Naive thymus-derived CD4-positive, alpha-beta T cell (primary cell): Measurements from ENCODE around the gene AHI1. TPM values are rescaled to one million over a fixed set of nuclear protein-coding genes. Genes with fewer than 3 reads are reported as not detected.

Experiments used
- ATAC-seq: fragments of 150-1000 bp; cut with Tn5 transposase; 2 replicates; pipeline ENCODE4 v1.10.0; 2021; ENCODE audit warnings: mild to moderate bottlenecking, moderate library complexity
- CTCF ChIA-PET: fragments of 350-600 bp; sonication (Branson Sonifier 250); formaldehyde crosslinking; loops from one replicate; lab custom pipeline; 2021; ENCODE audit warnings: antibody characterized with exemption; lab: Charles Lee
- POLR2A ChIA-PET: fragments of 350-600 bp; sonication (Branson Sonifier 250); formaldehyde crosslinking; loops from one replicate; lab custom pipeline; 2021; ENCODE audit warnings: antibody characterized with exemption, inconsistent platforms; lab: Charles Lee
- DNase-seq, 9 donors: peaks; one replicate each; pipeline versions ENCODE4 v3.0.0 to v3.0.0-alpha.2; 2020 to 2022; ENCODE audit warnings: mixed read lengths in 1 of 9
- H3K27ac ChIP-seq: one replicate; pipeline ENCODE4 v1.7.0; 2013; ENCODE audit warnings: mild to moderate bottlenecking, low read depth, low read length, moderate library complexity
- H3K27me3 ChIP-seq, 2 donors: one replicate each; pipeline ENCODE4 v1.7.0; 2013; ENCODE audit warnings: low read length in 2 of 2, mild to moderate bottlenecking in 2 of 2, moderate library complexity in 2 of 2; ENCODE audit not compliant: control insufficient read depth in 2 of 2, insufficient read depth in 2 of 2
- H3K36me3 ChIP-seq, 3 experiments: 1 replicate in 2 of 3; 2 replicates in 1 of 3; pipeline ENCODE4 v1.7.0; 2013; ENCODE audit warnings: low read length in 3 of 3, mild to moderate bottlenecking in 3 of 3, moderate library complexity in 1 of 3; ENCODE audit not compliant: insufficient read depth in 3 of 3, control insufficient read depth in 2 of 3
- H3K4me1 ChIP-seq, 2 donors: one replicate each; pipeline ENCODE4 v1.7.0; 2013; ENCODE audit warnings: low read length in 2 of 2, mild to moderate bottlenecking in 2 of 2, moderate library complexity in 1 of 2; ENCODE audit not compliant: control insufficient read depth in 2 of 2, insufficient read depth in 2 of 2
- H3K4me3 ChIP-seq: 2 replicates; pipeline ENCODE4 v1.7.0; 2013; ENCODE audit warnings: mild to moderate bottlenecking, low read length
- H3K9me3 ChIP-seq, 3 experiments: 1 replicate in 2 of 3; 2 replicates in 1 of 3; pipeline ENCODE4 v1.7.0; 2013; ENCODE audit warnings: low read length in 3 of 3; ENCODE audit not compliant: control insufficient read depth in 2 of 3
- H3K27ac Mint-ChIP-seq, 9 donors: one replicate each; pipeline ENCODE4 v1.8.0; 2020 to 2022; ENCODE audit warnings: mixed read lengths in 9 of 9, mild to moderate bottlenecking in 8 of 9, moderate library complexity in 5 of 9, inconsistent platforms in 2 of 9
- H3K27me3 Mint-ChIP-seq, 5 donors: one replicate each; pipeline ENCODE4 v1.8.0; 2021 to 2022; ENCODE audit warnings: mixed read lengths in 5 of 5, mild to moderate bottlenecking in 1 of 5
- H3K36me3 Mint-ChIP-seq, 5 donors: one replicate each; pipeline ENCODE4 v1.8.0; 2020 to 2022; ENCODE audit warnings: mixed read lengths in 5 of 5, mild to moderate bottlenecking in 3 of 5, inconsistent platforms in 1 of 5
- H3K4me1 Mint-ChIP-seq, 7 donors: one replicate each; pipeline ENCODE4 v1.8.0; 2020 to 2022; ENCODE audit warnings: mixed read lengths in 7 of 7, mild to moderate bottlenecking in 3 of 7, inconsistent platforms in 1 of 7
- H3K4me3 Mint-ChIP-seq, 10 donors: one replicate each; pipeline ENCODE4 v1.8.0; 2020 to 2022; ENCODE audit warnings: mild to moderate bottlenecking in 10 of 10, mixed read lengths in 10 of 10, moderate library complexity in 6 of 10, inconsistent platforms in 2 of 10
- H3K9me3 Mint-ChIP-seq, 11 donors: one replicate each; pipeline ENCODE4 v1.8.0; 2020 to 2022; ENCODE audit warnings: mixed read lengths in 11 of 11, mild to moderate bottlenecking in 4 of 11, inconsistent platforms in 1 of 11, moderate library complexity in 1 of 11
- intact Hi-C, 2 donors: fragments of 100-400 bp; cut with micrococcal nuclease; formaldehyde crosslinking; loops; one replicate each; pipeline ENCODE4 v1.15.1; 2023
- polyA plus RNA-seq, 2 donors: library from polyadenylated mRNA; unstranded; fragments of 300-500 nt; fragmentation: Illumina TruSeq; gene quantifications; one replicate each; pipeline ENCODE4 v1.2.3, GENCODE V29; 2021
- total RNA-seq, 6 experiments: library from RNA in 5 of 6; stranded (reverse) in 5 of 6; gene quantifications; 1 replicate in 5 of 6; 2 replicates in 1 of 6; pipeline ENCODE4 v1.2.3 and lab custom pipeline; 2021 to 2026

AHI1 gene
- total and polyA plus RNA-seq, 7 experiments from 2014 or later = 1.9 to 31.3 (median 13.3) TPM

- CTCF ChIA-PET = no interaction called here
- intact Hi-C loops = no loop called here
- H3K36me3 ChIP-seq = no peaks in the 10 kb centered on the region
- Mint-ChIP-seq H3K9me3 (no peaks in the 10 kb centered on the region), H3K36me3 (peaks cover 0 to 36% (median 10%) of the 10 kb centered on the region in 5 donors), H3K27ac (no peak overlapping the region), H3K4me3 (no peak overlapping the region), H3K4me1 (no peaks in the 10 kb centered on the region), H3K27me3 (no peaks in the 10 kb centered on the region)
- POLR2A ChIA-PET = no interaction called here
- H3K4me1 ChIP-seq = no peaks in the 10 kb centered on the region
- H3K4me3 ChIP-seq = no peak overlapping the region
- no peaks in the 10 kb centered on the region for H3K27me3 ChIP-seq
- DNase-seq (no peak), ATAC-seq (no peak)
- no peaks in the 10 kb centered on the region for H3K9me3 ChIP-seq
- H3K27ac ChIP-seq = no peak overlapping the region
Observed at GRCh38 chr6:135402311-135402710, 95.2 kb downstream of the AHI1 start.

GRCh38 chr6:135397172-135397952, 100.2 kb downstream of the AHI1 start:
- Mint-ChIP-seq H3K9me3 (no peaks in the 10 kb centered on the region), H3K36me3 (peaks cover 0 to 13% (median under 1%) of the 10 kb centered on the region in 5 donors), H3K4me1 (no peaks in the 10 kb centered on the region), H3K4me3 (no peak overlapping the region), H3K27ac (no peak overlapping the region), H3K27me3 (no peaks in the 10 kb centered on the region)
- Histone ChIP-seq H3K9me3 (no peaks in the 10 kb centered on the region), H3K27me3 (no peaks in the 10 kb centered on the region), H3K4me3 (no peak overlapping the region), H3K36me3 (no peaks in the 10 kb centered on the region), H3K27ac (no peak overlapping the region), H3K4me1 (no peaks in the 10 kb centered on the region)
- ChIA-PET POLR2A (no interaction called here), CTCF (no interaction called here)
- intact Hi-C loops = no loop called here
- DNase-seq = no peak
- no peak for ATAC-seq

GRCh38 chr6:135395136-135395535, 102.4 kb downstream of the AHI1 start:
- Histone ChIP-seq H3K4me3 (no peak overlapping the region), H3K4me1 (no peaks in the 10 kb centered on the region), H3K27ac (no peak overlapping the region), H3K9me3 (no peaks in the 10 kb centered on the region), H3K27me3 (no peaks in the 10 kb centered on the region), H3K36me3 (no peaks in the 10 kb centered on the region)
- DNase-seq (no peak), ATAC-seq (no peak)
- POLR2A ChIA-PET = no interaction called here
- H3K9me3 Mint-ChIP-seq = no peaks in the 10 kb centered on the region
- H3K4me3 Mint-ChIP-seq = no peak overlapping the region
- CTCF ChIA-PET = no interaction called here
- H3K36me3 Mint-ChIP-seq = peaks cover 0 to 6% (median under 1%) of the 10 kb centered on the region in 5 donors
- no peaks in the 10 kb centered on the region for H3K27me3 Mint-ChIP-seq
- no peaks in the 10 kb centered on the region for H3K4me1 Mint-ChIP-seq
- intact Hi-C loops = no loop called here
- no peak overlapping the region for H3K27ac Mint-ChIP-seq

GRCh38 chr6:135393289-135393688, 104.3 kb downstream of the AHI1 start:
- CTCF ChIA-PET = no interaction called here
- DNase-seq = no peak
- no peaks in the 10 kb centered on the region for H3K27me3 ChIP-seq
- H3K4me3 Mint-ChIP-seq = no peak overlapping the region
- H3K4me1 ChIP-seq = no peaks in the 10 kb centered on the region
- H3K9me3 Mint-ChIP-seq = no peaks in the 10 kb centered on the region
- H3K27ac Mint-ChIP-seq = no peak overlapping the region
- H3K27me3 Mint-ChIP-seq = no peaks in the 10 kb centered on the region
- no peak for ATAC-seq
- H3K4me3 ChIP-seq = no peak overlapping the region
- POLR2A ChIA-PET = no interaction called here
- peaks cover 0 to 6% (median 2%) of the 10 kb centered on the region in 5 donors for H3K36me3 Mint-ChIP-seq
- H3K9me3 ChIP-seq = no peaks in the 10 kb centered on the region
- intact Hi-C loops = no loop called here
- H3K4me1 Mint-ChIP-seq = no peaks in the 10 kb centered on the region
- no peak overlapping the region for H3K27ac ChIP-seq
- H3K36me3 ChIP-seq = no peaks in the 10 kb centered on the region

GRCh38 chr6:135390458-135390857, 107.1 kb downstream of the AHI1 start:
- H3K4me1 Mint-ChIP-seq = no peaks in the 10 kb centered on the region
- POLR2A ChIA-PET = no interaction called here
- intact Hi-C loops = no loop called here
- Histone ChIP-seq H3K36me3 (no peaks in the 10 kb centered on the region), H3K9me3 (no peaks in the 10 kb centered on the region), H3K27ac (no peak overlapping the region), H3K4me3 (no peak overlapping the region), H3K27me3 (no peaks in the 10 kb centered on the region), H3K4me1 (no peaks in the 10 kb centered on the region)
- peaks cover 0 to 10% (median 2%) of the 10 kb centered on the region in 5 donors for H3K36me3 Mint-ChIP-seq
- DNase-seq (no peak), ATAC-seq (no peak)
- no peaks in the 10 kb centered on the region for H3K9me3 Mint-ChIP-seq
- H3K4me3 Mint-ChIP-seq = no peak overlapping the region
- no peak overlapping the region for H3K27ac Mint-ChIP-seq
- CTCF ChIA-PET = no interaction called here
- no peaks in the 10 kb centered on the region for H3K27me3 Mint-ChIP-seq

- Histone ChIP-seq H3K27me3 (no peaks in the 10 kb centered on the region), H3K36me3 (no peaks in the 10 kb centered on the region), H3K4me1 (no peaks in the 10 kb centered on the region), H3K4me3 (no peak overlapping the region), H3K27ac (no peak overlapping the region), H3K9me3 (no peaks in the 10 kb centered on the region)
- Mint-ChIP-seq H3K27ac (no peak overlapping the region), H3K4me3 (no peak overlapping the region), H3K36me3 (peaks cover 0 to 6% (median 4%) of the 10 kb centered on the region in 5 donors), H3K27me3 (no peaks in the 10 kb centered on the region), H3K9me3 (no peaks in the 10 kb centered on the region), H3K4me1 (no peaks in the 10 kb centered on the region)
- ChIA-PET CTCF (no interaction called here), POLR2A (no interaction called here)
- intact Hi-C loops = no loop called here
- DNase-seq (no peak), ATAC-seq (no peak)
Observed at GRCh38 chr6:135385299-135385698, 112.2 kb downstream of the AHI1 start.

GRCh38 chr6:135383766-135384165, 113.8 kb downstream of the AHI1 start:
- no peaks in the 10 kb centered on the region for H3K27me3 Mint-ChIP-seq
- intact Hi-C loops = no loop called here
- ChIA-PET POLR2A (no interaction called here), CTCF (no interaction called here)
- H3K36me3 Mint-ChIP-seq = peaks cover 0 to 4% (median 0%) of the 10 kb centered on the region in 5 donors
- H3K4me3 Mint-ChIP-seq = no peak overlapping the region
- no peaks in the 10 kb centered on the region for H3K9me3 Mint-ChIP-seq
- Histone ChIP-seq H3K4me1 (no peaks in the 10 kb centered on the region), H3K36me3 (no peaks in the 10 kb centered on the region), H3K4me3 (no peak overlapping the region), H3K27ac (no peak overlapping the region), H3K9me3 (no peaks in the 10 kb centered on the region), H3K27me3 (no peaks in the 10 kb centered on the region)
- no peak for ATAC-seq
- H3K27ac Mint-ChIP-seq = no peak overlapping the region
- no peaks in the 10 kb centered on the region for H3K4me1 Mint-ChIP-seq
- DNase-seq = no peak
